Hematopoietic multipotent progenitor cell (in vitro differentiated cells): ENCODE results near the gene NKAIN1. TPM values are rescaled to one million over a fixed set of nuclear protein-coding genes. Genes with fewer than 3 reads are reported as not detected.
"Not testable (repeated sequence)": the region's sequence is repeated elsewhere in the genome, so short reads cannot be mapped to it uniquely, and the experiment has no call there.

Source experiments
- DNase-seq, 3 donors: peaks; one replicate each; pipeline ENCODE4 v3.0.0-alpha.2; 2011 to 2015; ENCODE audit warnings: low read depth in 2 of 3, low spot score in 2 of 3
- total RNA-seq: library from RNA; depleted of rRNA; stranded (reverse); fragments of >200 nt; gene quantifications from one replicate; pipeline ENCODE4 v1.2.3, GENCODE V29; 2012

The NKAIN1 gene
- total RNA-seq, 1 donor = under 0.01 TPM

GRCh38 chr1:31198600-31198999, 41.1 kb downstream of the NKAIN1 start:
- no peak for DNase-seq

- DNase-seq = no peak
These were observed 41.5 kb downstream of the NKAIN1 start for GRCh38 chr1:31198150-31198549.

DNA sequence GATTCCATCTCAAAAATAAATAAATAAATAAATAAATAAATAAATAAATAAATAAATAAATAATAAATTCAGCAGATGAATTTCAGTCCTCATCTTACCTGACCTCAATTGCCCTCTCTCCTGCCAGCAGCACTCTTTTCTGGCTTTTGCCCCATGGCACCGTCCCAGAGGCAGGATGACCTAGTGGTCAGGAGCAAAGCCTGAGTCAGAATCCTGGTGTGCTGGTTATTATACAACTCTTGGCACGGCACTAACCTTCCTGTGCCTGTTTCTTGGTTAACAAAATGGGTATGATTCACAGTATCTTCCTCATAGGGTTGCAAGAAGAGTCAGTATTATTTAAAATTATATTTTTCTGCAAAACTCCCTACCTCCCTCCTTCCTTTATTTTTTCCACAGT, 43.0 kb downstream of the NKAIN1 start:
- DNase-seq = no peak

- not testable (repeated sequence) for DNase-seq
These were observed 44.4 kb downstream of the NKAIN1 start for GRCh38 chr1:31195267-31195666.

GRCh38 chr1:31193729-31194128, 46.0 kb downstream of the NKAIN1 start:
- no peak for DNase-seq

DNA sequence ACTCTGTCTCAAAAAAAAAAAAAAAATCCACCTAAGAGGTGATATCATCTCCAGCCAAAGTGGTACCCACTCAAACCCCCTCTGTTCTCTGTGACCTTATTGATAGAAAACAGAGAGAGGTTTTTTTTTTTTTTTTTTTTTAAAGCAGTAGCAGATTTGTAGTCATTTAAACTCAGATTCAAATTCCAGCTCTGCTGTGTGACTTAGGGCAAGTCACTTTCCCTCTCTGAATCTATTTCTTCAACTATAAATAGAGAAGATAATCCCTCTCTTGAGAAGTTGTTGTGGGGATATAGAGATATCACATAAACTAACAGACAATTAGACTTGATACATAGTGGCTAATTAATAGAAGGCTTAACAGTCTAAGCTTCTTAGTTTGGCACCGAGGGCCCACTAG, 48.4 kb downstream of the NKAIN1 start:
- no peak for DNase-seq

- no peak for DNase-seq
These were observed 49.7 kb downstream of the NKAIN1 start for GRCh38 chr1:31189696-31190674.

DNA sequence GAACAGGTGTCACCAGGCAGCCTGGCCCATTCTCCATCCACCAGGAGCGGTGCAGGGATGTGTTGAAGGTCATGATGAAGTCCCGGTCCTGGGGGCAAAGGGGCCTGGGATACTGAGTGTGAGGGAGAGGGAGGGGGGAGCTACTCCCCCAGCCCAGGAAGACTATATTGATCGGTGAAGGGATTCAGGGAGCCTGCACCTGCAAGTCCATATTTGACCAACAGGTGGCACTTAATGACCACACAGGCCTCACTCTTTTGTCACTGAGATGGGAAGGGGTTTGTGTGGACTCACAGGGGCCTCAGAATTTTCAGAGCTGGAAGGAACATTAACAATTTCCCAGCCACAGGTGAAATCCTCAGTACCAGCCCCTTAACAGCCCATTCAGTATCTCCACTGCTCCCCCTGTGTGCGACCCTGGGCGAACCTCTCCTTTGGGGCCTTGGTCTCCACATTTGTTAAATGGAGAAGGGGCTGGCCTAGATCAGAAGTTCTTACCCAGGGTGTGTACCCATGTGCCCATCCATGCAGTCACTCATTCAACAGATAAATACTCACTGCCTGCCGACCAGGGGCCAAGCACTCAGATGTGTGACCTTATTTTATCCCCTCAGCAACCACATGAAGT, 55.6 kb downstream of the NKAIN1 start:
- peak in 2 of 3 donors; percentile 43 to 60 for DNase-seq

GRCh38 chr1:31183126-31183525, 56.6 kb downstream of the NKAIN1 start:
- DNase-seq = no peak

DNA sequence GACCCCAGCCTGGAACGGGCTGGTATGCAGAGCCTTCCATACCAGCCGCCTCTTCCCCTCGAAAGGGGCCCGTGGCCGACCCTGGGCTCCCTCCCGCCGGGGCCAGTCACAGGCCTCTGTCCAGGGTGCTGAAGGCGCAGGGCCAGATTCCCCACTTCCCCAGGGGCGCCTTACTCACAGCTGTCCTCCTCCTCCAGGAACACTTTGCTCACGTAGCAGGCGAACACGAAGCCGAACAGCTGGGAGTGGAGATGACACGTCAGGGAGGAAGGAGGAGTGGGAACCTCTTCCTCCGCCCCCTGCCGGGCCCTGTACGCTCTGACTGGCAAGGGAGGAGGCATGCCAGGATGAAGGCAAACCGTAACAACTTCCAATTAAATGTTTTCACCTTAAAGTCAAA, 57.3 kb downstream of the NKAIN1 start:
- DNase-seq = peak in 2 of 3 donors; percentile 69 to 78

DNA sequence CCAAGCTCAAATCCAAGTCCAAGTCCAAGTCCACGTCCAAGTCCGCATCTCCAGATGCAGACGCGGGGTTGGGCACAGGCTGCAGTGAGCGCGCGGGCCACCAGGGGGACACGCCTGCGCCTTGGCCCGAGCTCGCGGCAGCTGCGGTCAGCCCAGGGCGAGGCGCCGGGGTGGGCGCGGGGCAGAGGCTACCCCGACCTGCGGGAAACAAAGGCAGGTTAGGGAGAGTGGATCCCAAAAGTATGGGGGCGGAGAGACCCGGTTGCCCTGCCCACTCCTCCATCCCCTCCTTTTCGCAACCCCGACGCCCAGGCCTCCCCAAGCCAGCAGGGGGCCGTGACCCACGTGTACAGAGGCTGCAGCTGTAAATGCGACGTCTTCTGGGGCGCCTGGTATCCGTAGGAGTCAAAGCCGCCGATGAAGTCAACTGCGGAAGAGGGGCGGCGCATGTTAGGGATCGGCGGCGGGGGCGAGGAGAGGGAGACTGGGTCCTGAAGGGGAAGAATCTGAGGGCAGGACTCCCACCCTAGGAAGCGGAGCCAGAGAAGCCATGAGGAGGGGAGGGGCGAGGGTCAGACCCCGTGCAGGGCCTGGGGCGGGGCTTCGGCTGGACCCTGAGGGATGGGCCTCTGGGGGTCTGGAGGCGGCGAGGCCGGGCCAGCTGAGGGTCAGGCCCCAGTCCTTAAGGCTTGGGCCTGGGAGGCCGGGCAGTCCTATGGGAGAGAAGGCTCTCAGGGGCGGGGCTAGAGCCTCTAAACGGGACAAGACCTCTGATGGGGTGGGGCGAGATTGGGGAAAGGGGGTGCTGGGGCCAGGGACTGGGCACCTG, 58.0 kb downstream of the NKAIN1 start:
- DNase-seq = peak in 2 of 3 donors; percentile 65 to 72

DNA sequence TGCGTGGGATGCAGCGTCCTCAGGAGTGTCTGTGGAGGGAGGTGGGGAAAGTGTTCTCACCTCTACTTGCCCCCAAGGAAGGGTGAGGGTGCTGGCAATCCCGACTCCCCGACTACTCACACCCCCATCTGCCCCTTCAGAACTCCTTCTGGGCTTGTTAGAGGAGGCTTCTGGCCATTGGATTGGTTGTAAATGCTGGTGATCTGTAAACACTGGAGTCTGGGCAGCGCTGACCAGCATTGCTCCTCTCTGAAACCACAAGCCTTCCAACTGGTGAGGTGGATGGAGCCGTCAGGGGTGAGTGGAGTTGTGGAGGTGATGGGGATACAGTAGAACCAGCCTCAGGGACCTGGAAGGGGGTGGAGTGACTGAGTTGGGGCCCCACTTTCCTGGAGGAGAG, 59.3 kb downstream of the NKAIN1 start:
- no peak for DNase-seq

DNA sequence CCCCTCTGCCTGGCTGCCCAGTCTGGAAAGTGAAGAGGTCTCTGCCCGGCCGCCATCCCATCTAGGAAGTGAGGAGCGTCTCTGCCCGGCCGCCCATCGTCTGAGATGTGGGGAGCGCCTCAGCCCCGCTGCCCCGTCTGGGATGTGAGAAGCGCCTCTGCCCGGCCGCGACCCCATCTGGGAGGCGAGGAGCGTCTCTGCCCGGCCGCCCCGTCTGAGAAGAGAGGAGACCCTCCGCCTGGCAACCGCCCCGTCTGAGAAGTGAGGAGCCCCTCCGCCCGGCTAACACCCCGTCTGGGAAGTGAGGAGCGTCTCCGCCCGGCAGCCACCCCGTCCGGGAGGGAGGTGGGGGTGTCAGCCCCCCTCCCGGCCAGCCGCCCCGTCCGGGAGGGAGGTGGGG, 63.4 kb downstream of the NKAIN1 start:
- DNase-seq = not testable (repeated sequence)

GRCh38 chr1:31170486-31170735, 69.3 kb downstream of the NKAIN1 start:
- DNase-seq = no peak

GRCh38 chr1:31166462-31166861, 73.2 kb downstream of the NKAIN1 start:
- no peak for DNase-seq

DNA sequence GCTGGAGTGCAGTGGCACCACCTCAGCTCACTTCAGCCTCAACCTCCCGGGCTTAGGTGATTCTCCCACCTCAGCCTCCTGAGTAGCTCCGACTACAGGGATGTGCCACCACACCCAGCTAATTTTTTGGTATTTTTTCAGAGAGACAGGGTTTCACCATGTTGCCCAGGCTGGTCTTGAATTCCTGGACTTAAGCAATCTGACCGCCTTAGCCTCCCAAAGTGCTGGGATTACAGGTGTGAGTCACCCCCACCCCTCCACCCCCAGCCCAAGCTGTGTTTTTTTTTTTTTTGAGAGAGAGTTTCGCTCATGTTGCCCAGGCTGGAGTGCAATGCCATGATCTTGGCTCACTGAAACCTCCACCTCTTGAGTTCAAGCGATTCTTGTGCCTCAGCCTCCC, 75.4 kb downstream of the NKAIN1 start:
- no peak for DNase-seq

- DNase-seq = no peak
These were observed 75.8 kb downstream of the NKAIN1 start for GRCh38 chr1:31163866-31164265.

- no peak for DNase-seq
These were observed 78.1 kb downstream of the NKAIN1 start for GRCh38 chr1:31161571-31161970.

- DNase-seq = no peak
These were observed 79.6 kb downstream of the NKAIN1 start for GRCh38 chr1:31159869-31160611.

DNA sequence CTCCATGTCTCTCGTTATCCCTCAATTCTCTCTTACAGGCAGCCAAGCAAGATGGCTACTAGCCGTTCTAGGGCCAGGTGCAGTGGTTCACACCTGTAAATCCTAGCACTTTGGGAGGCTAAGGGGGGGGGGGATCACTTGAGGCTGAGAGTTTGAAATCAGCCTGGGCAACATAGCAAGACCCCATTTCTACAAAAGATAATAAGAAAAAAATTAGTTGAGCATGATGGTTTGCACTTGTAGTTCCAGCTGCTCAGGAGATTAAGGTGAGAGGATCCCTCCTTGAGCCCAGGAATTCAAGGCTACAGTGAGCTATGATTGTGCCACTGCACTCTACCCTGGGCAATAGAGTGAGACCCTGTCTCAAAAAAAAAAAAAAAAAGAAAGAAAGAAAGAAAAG, 80.4 kb downstream of the NKAIN1 start:
- DNase-seq = no peak
